ENCODE measurements around the gene TRIM2.

GRCh38 chr4:153155686-153156085 is 48.6 kb upstream of the TRIM2 start:
- no peak for TF ChIP-seq CTCF (conservative IDR thresholded peaks at IDR 0.05 in 1 of 2, IDR thresholded peaks at IDR 0.05 in 1 of 2; ENCODE audit: low read depth in 1 of 2, low read length in 2 of 2)
- TF ChIP-seq EZH2 (IDR thresholded peaks at IDR 0.05; ENCODE audit: low read length, missing control alignments): no peak
